Vagina (tissue), 2 donors: ENCODE results near the gene CKAP4. TPM values are rescaled to one million over a fixed set of nuclear protein-coding genes. Genes with fewer than 3 reads are reported as not detected.

Experiments
- DNase-seq, 2 donors: peaks; one replicate each; pipeline ENCODE4 v3.0.0-alpha.2; 2017; ENCODE audit errors: extremely low spot score in 2 of 2
- H3K27ac ChIP-seq: fragments of 200-600 bp; sonication (generic); one replicate; pipeline ENCODE4 v1.5.1; 2019
- H3K27me3 ChIP-seq: fragments of 200-600 bp; sonication (generic); one replicate; pipeline ENCODE4 v1.5.1; 2019
- H3K36me3 ChIP-seq, 2 donors: fragments of 200-600 bp; sonication (generic); one replicate each; pipeline ENCODE4 v1.5.1; 2017 to 2019
- H3K4me1 ChIP-seq: fragments of 200-600 bp; sonication (generic); one replicate; pipeline ENCODE4 v1.5.1; 2019
- H3K4me3 ChIP-seq, 2 donors: fragments of 200-600 bp; sonication (generic); 1 replicate in 1 of 2; 2 replicates in 1 of 2; pipeline ENCODE4 v1.5.1; 2016 to 2019
- H3K9me3 ChIP-seq: fragments of 200-600 bp; sonication (generic); one replicate; pipeline ENCODE4 v1.5.1; 2019
- CTCF ChIP-seq, 3 experiments: fragments of 450-650 bp in 2 of 3; fragments of 200-600 bp in 1 of 3; sonication (generic) in 1 of 3; IDR thresholded peaks; one replicate each; pipeline ENCODE4 v1.5.1; 2017 to 2019; ENCODE audit warnings: antibody characterized with exemption in 3 of 3, mild to moderate bottlenecking in 2 of 3, moderate library complexity in 2 of 3
- POLR2A ChIP-seq, 2 donors: fragments of 450-650 bp; IDR thresholded peaks; one replicate each; pipeline ENCODE4 v1.6.1; 2017; ENCODE audit warnings: antibody characterized with exemption in 2 of 2, mild to moderate bottlenecking in 2 of 2, moderate library complexity in 2 of 2
- POLR2AphosphoS5 ChIP-seq, 2 donors: sonication (generic); formaldehyde crosslinking; IDR thresholded peaks; one replicate each; pipeline ENCODE4 v1.9.0; 2017; ENCODE audit warnings: antibody characterized with exemption in 2 of 2, mild to moderate bottlenecking in 2 of 2, low read depth in 1 of 2; ENCODE audit not compliant: insufficient read depth in 1 of 2
- intact Hi-C: fragments of 100-400 bp; cut with DNase I; formaldehyde crosslinking; loops from one replicate; pipeline ENCODE4 v1.15.1; 2023
- small RNA-seq: library from RNA; depleted of rRNA; stranded (forward); fragments of <200 nt; gene quantifications from one replicate; pipeline ENCODE3, GENCODE V24; 2016
- total RNA-seq: library from RNA; depleted of rRNA; stranded (reverse); fragments of >200 nt; gene quantifications from one replicate; pipeline ENCODE4 v1.2.3, GENCODE V29; 2016

CKAP4 gene
- total RNA-seq, 1 donor from 2014 or later = 42.5 TPM

DNA sequence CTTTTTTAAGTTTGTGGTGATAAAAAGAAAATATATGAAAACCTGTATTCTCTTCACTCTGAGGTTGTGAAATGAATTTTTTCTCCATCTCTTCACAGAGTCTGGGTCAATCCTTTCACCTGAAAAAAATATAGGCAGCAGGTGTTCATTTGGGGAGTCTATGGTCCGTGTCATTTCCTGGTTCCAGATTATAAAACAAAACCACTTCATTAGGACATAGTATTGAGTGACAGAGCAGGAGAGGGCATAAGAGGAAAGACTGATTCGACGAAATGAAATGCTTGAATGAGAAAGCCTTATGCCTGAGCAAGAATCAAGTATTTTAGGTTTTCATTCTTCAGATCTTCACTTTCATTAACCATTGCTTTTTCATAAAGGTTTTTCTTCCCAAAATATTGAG, 57.2 kb downstream of the CKAP4 start:
- Histone ChIP-seq H3K4me1 (peaks cover 8% of the 10 kb centered on the region), H3K9me3 (no peaks in the 10 kb centered on the region), H3K36me3 (no peaks in the 10 kb centered on the region), H3K4me3 (no peak overlapping the region), H3K27ac (no peak overlapping the region), H3K27me3 (no peaks in the 10 kb centered on the region)
- TF ChIP-seq POLR2AphosphoS5 (IDR thresholded peaks at IDR 0.05; ENCODE audit: insufficient read depth in 1 of 2, low read depth in 1 of 2) (no peak), CTCF (IDR thresholded peaks at IDR 0.05) (no peak), POLR2A (IDR thresholded peaks at IDR 0.05) (no peak)
- DNase-seq = no peak
- intact Hi-C loops = no loop called here

GRCh38 chr12:106189341-106189740, 58.5 kb downstream of the CKAP4 start:
- no peaks in the 10 kb centered on the region for H3K36me3 ChIP-seq
- no peak for DNase-seq
- no peak overlapping the region for H3K27ac ChIP-seq
- no peaks in the 10 kb centered on the region for H3K27me3 ChIP-seq
- TF ChIP-seq POLR2A (IDR thresholded peaks at IDR 0.05) (no peak), CTCF (IDR thresholded peaks at IDR 0.05) (no peak), POLR2AphosphoS5 (IDR thresholded peaks at IDR 0.05; ENCODE audit: insufficient read depth in 1 of 2, low read depth in 1 of 2) (no peak)
- no peak overlapping the region for H3K4me3 ChIP-seq
- intact Hi-C loops = no loop called here
- H3K4me1 ChIP-seq = peaks cover 2% of the 10 kb centered on the region
- no peaks in the 10 kb centered on the region for H3K9me3 ChIP-seq

- no peak for DNase-seq
Observed at GRCh38 chr12:106188256-106188655, 59.6 kb downstream of the CKAP4 start.

More at GRCh38 chr12:106188256-106188655, 59.6 kb downstream of the CKAP4 start:
- no peak for TF ChIP-seq POLR2AphosphoS5 (IDR thresholded peaks at IDR 0.05; ENCODE audit: insufficient read depth in 1 of 2, low read depth in 1 of 2)
- no peak for TF ChIP-seq CTCF (IDR thresholded peaks at IDR 0.05)
- TF ChIP-seq POLR2A (IDR thresholded peaks at IDR 0.05) = no peak
- H3K9me3 ChIP-seq = no peaks in the 10 kb centered on the region
- intact Hi-C loops = no loop called here
- H3K4me3 ChIP-seq = no peak overlapping the region
- H3K27ac ChIP-seq = no peak overlapping the region
- H3K36me3 ChIP-seq = no peaks in the 10 kb centered on the region
- no peaks in the 10 kb centered on the region for H3K4me1 ChIP-seq
- no peaks in the 10 kb centered on the region for H3K27me3 ChIP-seq

Small RNA genes lying within 50 kb of the gene (small RNA-seq; reads per million reads assigned to genes)
- gene RNU7-94P = not detected

Other genes starting within 250 kb of the CKAP4 start
- gene NUAK1, start 109.1 kb downstream of the CKAP4 start, total RNA-seq = 22.8 TPM
- 47.1 TPM for gene TCP11L2, start 54.7 kb upstream of the CKAP4 start, total RNA-seq
- 10.1 TPM for gene POLR3B, start 109.7 kb upstream of the CKAP4 start, total RNA-seq